HG03571 (cell line): ENCODE data around the gene USP6NL.

Experiments used
- ATAC-seq: cut with Tn5 transposase; IDR thresholded peaks from one replicate; pipeline ENCODE4 v1.9.1; 2021; ENCODE audit not compliant: unreplicated experiment

Gene USP6NL

DNA sequence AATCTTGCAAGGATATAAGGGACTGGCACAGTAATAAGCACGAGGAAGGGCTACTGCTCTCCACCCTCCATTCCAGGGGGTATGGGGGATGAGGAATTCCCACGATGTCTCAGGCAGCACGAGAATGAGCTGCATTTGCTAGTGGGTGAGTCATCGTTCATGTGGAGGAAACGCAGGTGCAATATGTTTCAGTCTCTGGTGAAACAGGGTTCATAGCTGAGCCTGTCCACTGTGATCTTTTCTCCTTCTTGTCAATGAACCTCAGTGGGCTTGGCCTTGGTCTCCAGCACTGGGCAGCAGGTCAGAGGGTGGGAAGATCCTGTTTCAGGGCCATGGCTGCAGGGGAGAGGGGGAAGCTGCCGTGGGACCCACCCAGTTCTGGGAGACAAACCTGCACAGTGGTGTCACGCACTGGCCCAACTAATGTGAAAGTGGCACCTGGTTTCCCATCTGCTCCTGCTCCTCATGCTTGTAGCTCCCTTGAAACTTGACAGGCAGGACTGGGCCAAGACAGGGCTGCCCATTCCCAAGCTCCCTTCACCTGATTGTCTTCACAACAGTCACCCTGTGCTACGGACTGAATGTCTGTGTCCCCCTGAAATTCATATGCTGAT lies 181.9 kb downstream of the USP6NL start:
- ATAC-seq = no peak

DNA sequence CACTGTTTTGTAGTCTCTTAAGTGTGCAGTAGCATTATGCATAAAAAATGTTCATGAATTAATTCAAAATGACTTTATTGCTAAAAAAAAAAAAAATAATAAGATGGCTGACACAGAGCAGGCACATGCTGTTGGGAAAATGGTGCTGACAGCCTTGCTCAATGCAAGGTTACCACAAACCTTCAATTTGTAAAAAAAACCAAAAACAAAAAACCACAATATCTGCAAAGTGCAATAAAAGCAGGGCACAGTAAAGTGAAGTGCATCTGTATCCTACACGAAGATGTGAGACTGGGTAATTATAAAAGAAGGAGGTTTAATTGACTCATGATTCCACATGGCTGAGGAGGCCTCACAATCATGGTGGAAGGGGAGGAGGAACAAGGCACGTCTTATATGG lies 185.8 kb downstream of the USP6NL start:
- ATAC-seq = no peak

DNA sequence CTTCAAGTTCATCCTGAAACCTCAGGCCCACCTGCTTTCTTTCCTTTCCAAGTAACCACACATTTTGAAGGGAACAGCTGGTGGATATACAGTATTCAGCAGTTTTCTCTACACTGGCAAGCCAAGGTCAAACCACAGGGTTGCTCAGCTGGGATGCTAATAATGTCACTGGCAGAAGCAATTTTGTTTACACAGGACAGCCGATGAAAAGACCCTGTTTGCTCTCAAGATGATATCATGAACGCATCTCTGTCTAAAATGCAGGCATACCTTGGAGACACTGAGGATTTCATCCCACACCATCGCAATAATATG lies 186.2 kb downstream of the USP6NL start:
- no peak for ATAC-seq

- ATAC-seq = no peak
These were observed 186.8 kb downstream of the USP6NL start for GRCh38 chr10:11424456-11425295.

DNA sequence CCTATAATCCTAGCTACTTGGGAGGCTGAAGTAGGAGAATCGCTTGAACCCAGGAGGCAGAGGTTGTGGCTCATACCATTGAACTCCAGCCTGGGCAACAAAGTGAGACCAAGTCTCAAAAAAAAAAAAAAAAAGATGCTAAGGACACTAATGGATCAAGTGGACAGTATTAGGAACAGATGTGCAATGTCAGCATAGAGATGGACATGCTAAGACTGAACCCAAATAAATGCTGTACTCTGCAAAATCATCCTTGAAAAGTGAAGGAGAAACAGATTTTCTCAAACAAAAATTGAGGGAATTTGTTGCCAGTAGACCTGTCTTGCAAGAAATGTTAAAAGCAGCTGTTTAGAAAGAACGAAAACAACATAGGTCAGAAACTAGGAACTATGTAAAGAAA lies 194.5 kb downstream of the USP6NL start:
- ATAC-seq = no peak

- ATAC-seq = no peak
These were observed 196.4 kb downstream of the USP6NL start for GRCh38 chr10:11415095-11415494.

DNA sequence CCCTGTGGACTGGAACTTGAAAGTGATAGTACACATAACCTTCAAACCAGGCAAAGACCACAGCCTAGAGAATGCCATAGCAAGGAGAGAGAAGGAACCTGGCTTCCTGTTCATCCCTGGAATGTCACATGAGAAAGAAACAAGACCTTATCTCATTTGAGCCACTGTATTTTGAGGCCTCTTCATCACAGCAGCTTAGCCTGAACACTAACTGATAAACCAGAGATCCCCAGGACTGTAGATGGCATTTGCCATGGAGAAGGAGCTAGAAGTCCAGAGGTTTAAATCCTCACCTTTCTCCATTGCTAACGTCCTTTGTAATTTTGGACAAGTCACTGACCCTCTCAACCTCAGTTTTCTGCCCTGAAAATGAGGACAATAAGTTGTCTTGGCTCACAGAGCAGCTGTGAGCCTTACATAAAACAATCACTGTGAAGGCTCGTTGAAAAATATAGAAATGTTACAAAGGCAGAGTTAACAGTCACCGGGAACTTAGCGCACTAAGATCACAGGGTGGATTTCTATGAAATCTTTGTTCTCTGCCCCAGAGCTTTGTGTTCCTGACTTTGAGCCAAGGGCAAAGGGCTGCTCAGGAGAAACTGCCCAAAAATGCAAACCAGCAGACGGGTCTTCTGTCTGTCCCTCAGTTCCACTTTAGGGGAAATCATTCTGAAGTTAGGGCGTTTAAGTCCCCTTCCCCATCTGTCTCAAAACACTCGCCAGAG lies 197.0 kb downstream of the USP6NL start:
- ATAC-seq = no peak

DNA sequence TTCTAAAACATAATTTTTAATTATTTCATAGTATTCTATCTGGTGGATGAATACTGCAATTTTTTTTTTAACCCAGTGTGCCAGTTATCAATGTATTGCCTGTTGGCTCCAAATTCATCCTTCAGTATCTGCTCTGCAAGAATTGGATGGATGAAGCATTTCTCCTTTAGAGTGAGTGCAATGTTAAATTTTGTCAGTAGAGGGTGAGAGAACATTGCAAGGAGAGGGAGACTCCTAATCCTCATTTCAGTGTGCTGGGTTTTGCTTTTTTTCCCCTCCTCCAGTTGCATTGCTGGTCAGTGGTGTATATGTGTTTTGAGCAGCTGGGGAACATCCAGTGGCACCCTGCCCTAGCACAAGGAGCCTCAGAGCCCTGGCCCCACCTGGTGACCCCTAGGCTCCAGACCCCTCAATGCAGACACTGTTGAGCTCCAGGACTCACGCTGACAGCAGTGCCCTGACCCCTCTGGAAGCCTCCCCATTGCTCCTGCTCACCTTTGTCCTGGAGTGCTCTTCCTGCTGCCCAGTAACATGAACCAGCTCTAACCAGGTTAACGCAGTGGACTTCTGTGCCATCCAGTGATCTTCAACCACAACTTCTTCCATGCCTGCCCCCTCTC lies 199.4 kb downstream of the USP6NL start:
- no peak for ATAC-seq

GRCh38 chr10:11409357-11409756 lies 202.1 kb downstream of the USP6NL start:
- no peak for ATAC-seq

- ATAC-seq = no peak
These were observed 203.5 kb downstream of the USP6NL start for GRCh38 chr10:11407939-11408338.

GRCh38 chr10:11406746-11407145 lies 204.7 kb downstream of the USP6NL start:
- no peak for ATAC-seq

DNA sequence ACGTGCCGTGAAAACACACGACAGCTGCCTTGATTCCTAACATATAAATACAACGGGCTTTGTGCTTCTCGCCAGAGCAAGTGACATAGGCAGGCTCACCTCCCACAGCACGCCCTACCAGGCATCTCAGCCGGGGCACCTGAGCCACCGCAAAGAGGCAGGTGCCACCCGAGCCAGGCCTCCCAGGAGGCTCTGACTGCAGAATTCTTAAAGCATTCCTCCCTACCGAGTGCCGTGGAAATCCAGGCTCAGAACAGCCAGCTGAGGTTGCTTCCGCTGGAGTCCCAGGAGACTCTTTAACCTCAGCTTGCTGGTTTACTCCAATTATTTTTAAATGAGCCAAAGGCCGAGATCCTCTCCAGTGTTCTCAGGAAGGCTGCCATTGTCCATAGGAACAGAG lies 206.5 kb downstream of the USP6NL start:
- no peak for ATAC-seq
